HG03439 (cell line): ENCODE measurements around the gene TMEFF1.

Experiments
- ATAC-seq: cut with Tn5 transposase; IDR thresholded peaks from one replicate; pipeline ENCODE4 v1.9.1; 2021; ENCODE audit warnings: mild to moderate bottlenecking, moderate library complexity; ENCODE audit not compliant: unreplicated experiment

Gene TMEFF1

DNA sequence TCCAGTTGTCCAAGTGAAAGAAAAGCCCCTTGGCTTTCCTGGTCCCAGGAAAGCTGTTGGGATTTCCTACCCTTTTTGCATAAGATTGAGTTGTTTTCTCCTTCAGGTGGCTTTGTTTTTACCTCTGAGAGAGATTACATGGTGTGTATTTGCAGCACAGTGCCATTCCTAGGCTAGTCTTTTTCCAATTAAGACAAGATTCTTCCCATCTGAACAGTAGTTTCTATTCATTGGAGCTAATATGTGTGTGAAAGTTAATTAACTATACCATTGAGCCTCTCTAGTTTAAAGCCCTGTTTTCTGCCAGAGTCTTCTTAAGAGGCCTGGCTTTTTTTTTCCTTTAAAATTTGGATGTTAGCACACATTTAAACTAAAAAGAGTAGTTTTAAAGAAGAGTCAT, 25.9 kb upstream of the TMEFF1 start:
- ATAC-seq = no peak

DNA sequence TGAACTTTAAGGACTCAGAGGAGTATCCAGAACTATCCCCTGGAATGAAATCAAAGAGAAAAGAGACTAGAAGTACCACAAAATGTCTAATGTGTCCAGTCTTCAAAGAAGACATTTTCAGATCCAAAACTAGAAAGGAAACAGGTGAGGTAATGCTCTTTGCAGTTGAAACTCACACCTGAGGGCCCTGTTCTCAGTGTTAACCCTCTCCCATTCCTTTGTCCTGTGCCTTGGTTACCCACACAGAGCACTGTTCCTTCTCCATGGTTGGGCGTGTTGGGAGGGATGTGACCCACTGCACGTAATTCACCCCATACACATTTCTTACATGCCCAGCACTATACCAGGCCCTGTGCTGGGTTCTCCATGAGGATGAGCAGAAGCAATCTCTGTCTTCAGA, 24.7 kb upstream of the TMEFF1 start:
- ATAC-seq = no peak

DNA sequence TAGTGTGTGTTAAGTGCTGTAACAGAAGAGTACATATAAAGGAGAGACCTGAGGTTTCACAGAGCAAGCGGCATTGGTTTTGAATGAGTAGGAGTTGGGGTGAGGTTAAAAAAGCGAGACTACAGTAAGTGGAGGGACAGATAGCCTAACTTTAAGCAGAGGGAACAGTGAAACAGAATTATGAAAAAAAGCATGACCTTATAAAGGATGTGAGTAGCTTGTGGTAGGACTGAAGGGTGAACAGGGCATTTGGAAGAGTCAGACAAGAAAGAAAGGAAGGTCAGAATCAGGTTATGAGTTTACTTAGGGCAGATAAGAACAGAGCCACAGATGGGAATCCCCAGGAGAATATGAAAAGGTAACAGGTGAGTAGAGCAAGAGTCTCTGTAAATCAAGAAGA, 23.5 kb upstream of the TMEFF1 start:
- ATAC-seq = peak; percentile 69

DNA sequence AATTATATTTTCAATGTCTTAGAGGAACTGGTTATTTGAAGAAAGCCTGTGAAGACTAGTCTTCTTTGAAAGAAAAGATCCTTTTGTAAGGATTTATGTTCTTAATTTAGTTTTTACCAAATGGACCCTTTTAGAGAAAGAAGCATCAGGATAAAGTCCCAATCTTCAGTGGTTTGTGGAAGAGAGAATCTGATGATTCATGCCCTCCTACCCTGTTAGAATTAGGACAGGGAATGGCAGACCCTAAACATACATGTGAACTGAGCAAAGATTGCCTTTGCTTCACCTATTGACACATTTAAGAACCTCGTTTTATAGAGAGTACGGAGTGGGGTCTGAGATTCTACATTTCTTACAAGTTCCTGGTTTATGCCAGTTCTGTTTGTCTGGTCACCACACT, 20.1 kb upstream of the TMEFF1 start:
- no peak for ATAC-seq

DNA sequence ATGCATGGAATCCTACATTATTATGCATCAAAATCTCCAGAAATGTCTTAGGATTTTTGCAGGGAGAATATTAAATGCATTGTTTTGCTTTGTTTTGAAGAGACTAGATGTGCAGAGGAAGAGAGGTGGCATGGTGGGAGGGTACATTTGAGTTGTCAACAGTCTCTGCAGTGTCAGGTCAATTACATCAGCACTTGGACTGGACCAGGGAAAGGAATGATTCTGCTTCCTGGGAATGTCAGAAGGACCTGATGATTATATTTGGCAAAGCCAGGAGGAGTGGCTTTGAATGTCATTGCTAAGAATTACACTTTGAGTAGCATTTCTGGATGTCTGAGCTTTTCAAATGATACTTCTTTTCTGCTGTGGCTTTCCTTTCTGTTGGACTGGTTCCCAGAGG, 17.5 kb upstream of the TMEFF1 start:
- no peak for ATAC-seq

DNA sequence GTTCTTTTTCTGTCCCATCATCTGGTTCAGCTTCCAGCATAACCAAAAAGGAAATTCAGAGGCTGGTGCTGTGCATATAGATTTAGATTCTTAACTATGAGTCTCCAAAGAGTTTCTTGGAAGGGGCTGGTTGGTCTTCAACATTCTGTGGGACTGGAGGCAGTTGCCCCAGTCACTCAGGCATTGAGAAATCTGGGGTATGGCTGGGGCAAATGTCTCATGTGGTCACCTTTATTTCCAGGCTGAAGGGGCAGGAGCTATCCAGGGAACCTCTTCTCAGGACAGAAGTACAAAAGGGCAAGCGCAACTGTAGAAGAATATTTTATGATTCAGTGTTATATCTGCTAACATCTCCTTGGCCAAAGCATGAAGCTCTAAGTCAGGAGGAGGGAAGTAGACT, 15.4 kb upstream of the TMEFF1 start:
- no peak for ATAC-seq

DNA sequence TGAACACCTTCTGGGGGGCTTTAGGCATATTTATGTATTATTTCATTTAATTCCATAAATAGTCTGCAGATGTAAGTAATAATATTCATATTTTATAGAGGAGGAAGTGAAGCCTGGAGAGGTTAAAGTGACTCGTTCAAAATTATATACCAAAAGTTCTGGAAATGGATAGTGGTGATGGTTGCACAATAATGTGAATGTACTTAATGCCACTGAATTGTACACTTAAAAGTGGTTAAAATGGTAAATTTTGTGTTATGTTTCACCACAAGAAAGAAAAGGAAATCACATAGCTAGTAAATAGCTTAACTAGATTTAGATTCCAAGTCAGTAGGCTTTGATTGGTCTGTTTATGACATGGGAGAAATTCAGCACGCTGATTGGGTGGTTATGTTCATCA, 13.0 kb upstream of the TMEFF1 start:
- no peak for ATAC-seq

DNA sequence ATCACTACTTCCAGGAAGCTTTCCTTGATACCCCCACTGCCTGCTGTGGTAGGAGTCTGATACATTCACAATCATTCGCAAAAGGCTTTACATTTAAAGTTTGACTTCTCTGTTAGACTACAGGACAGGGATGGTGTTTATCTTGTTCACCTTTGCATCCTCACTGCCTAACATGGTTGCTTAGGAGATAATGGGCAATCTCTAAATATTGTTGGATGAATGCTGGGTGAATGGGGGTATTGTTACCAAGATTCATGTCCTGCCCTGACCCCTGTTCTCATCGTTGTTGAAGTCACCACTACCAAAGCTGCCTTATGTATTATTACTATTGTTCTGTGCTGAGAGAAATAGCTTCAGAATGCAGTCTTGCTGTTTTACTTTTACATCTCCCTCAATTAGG, 7.7 kb upstream of the TMEFF1 start:
- no peak for ATAC-seq

DNA sequence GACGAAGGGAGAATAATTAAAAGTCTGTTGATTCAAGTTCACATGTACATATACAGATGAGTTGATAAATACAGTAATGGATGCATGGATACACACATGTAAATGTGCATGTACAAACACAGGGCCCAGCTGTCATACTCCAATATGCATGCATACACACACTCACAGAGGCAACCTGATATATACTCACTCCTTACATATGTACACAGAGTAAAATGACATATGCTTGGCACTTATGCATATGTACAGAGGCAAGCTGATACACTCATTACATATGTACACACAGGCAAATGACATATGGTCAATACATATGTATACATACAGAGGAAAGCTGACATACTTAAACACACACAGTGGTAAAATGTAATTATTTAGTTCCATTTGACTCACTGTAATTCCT, 7.2 kb upstream of the TMEFF1 start:
- ATAC-seq = no peak

DNA sequence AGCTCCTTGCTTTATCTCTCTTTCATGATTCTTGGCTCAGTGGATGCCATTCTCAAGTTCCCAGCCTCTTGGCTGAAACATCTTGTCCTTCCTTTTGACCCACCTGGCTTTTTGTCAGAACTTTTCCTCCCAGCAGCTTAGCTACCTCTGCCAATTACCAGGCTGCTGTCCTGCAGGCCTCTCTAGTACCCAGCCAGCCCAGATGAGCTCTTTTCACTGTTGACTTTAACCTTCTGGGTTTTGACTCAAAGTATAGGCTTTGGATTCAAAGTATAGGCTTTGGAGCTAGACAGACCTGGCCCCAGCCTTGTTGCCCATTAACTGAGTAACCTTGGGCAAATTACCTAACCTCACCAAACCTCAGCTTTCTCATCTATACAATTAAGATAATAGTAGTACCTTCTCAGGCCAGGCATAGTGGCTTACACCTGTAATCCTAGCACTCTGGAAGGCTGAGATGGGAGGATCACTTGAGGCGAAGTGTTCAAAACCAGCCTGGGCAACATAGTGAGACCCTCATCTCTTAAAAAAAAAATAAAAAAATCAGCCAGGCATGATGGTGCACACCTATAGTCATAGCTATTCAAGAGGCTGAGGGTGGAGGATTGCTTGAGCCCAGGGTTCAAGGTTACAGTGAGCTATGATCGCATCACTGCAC, 6.6 kb upstream of the TMEFF1 start:
- ATAC-seq = no peak

DNA sequence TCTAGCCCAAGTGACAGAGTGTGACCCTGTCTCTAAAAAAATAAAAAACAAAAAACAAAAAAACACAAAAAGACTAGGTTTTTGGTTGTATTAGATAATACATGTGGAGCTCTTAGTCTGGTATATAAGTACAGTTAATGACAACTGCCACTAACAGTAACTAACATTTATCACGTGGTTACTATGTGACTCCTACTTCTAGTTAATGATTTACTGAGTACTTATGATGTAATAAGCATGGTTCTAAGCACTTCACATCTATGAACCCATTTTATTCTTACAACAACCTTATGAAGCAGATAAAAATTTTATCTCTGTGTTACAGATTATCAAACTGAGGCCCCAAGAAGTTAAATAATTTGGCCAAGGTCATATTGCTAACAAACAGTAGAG, 6.1 kb upstream of the TMEFF1 start:
- no peak for ATAC-seq

DNA sequence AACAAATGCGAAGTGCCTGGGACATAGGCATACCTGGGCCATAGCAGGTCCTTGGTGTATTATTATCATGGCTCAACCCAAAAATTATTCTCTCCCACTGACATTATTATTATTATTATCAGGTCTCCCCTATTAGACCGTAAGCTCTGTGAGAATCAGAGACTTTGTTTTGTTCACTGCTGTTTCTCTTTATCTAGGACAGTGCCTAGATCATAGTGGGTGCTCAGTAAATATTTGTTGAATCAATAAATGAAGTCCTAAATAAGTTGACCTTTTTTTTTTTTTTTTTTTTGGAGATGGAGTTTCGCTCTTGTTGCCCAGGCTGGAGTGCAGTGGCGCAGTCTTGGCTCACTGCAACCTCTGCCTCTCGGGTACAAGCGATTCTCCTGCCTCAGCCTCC, 4.9 kb upstream of the TMEFF1 start:
- no peak for ATAC-seq

DNA sequence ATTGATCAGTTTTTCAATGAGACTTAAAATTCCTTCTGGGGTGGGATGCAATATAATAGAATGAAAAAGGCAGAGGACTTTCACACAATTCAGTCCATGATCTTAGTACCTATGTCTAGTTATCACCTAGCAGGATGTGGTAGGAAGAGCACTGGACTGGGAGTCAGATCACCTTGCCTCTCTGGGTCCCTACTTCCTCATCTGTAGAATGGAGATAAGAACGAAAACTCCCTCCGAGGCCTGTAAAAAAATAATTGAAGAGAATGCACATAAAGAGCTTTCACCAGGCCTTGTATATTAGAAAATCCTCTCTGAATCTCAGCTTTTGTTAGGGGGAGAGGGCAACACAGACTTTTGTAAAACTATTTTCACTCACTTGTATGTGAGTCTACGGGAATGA, 681 bp upstream of the TMEFF1 start:
- ATAC-seq = no peak

DNA sequence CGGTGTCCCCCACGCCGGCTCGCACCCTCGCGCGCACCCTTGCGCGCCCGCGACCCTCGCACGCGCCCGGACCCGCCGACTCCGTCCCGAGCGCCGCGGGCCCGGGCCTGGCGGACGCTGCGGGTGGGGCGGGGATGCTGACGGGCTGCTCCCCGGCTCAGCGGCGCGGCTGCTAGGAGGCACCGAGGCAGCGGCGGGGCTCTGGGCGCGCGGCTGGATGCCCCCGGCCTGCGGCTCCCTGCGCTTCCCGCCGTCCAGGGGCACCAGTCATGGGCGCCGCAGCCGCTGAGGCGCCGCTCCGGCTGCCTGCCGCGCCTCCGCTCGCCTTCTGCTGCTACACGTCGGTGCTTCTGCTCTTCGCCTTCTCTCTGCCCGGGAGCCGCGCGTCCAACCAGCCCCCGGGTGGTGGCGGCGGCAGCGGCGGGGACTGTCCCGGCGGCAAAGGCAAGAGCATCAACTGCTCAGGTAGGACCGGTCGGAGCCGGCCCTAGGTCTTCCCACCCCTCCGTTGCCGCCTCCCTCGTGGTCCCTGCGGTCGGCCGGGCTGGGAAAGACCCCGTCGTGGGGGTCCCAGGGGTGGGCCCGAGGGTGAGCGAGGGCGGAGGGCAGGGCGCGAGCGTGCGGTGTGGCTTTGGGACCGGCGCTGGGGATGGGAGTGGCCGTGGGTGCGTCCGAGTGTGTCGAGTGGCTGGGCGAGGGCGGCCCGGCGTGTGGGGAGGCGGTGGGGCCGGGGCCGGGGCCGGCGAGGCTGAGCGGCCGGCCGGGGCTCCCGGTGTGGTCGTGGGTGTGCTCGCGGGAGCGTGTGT, 530 bp downstream of the TMEFF1 start:
- ATAC-seq = peak; percentile 68

DNA sequence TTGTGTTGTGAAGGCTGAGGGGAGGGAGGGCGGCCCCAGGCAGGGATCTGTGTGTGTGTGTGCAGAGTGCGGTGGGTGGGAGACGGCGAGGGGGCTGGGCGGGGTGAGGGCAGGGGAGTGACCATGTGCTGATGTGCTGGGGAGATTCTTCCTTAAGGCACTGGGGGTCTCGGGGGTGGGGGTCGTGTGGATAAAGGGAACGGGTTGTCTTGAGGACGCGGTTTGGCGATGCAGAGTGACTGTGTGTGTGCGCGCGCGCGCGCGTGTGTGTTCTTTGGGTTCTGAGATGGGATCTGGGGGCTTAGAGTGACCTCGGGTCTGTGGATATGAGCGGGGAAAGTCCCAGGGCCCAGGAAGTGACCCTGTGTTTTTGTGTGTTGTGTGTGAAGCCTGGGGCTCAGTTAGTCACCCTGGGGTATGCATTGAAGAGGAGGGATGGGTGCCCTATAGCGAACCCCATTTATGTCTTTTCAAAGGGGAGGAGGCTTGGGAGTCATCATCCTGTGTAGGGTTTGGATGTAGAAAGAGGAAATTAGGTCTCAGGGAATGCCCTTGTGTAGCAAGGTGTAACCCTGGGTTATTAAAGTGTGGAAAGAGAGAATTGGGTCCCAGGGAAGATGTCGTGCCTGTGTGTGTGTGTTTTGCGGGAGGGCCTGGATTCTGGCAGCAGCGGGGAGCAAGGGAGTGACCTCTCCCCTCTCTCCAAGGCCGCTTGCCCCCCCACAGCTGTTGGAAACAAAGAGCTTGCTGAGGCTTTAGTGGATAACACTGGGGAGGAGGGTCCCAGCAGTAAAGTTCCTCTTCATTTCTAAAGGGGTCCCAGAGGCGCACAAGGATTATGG, 1.4 kb downstream of the TMEFF1 start:
- no peak for ATAC-seq

DNA sequence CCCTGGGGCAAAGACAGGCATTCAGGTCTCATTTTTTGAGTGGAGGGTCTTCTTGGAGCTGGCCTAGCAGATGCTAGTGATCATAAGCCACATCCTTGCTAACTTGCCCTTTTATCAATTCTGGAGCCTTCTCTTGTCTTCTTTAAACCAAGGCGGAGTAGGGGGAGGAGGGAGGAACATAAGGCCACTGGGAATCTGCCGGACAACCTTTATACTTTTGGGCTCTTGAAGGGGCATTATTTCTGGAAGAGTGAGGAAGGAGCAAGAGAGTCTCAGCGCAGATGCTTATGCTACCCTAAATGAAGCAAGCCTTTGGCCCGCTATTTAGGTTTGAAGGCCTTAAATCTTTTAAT, 2.0 kb downstream of the TMEFF1 start:
- ATAC-seq = no peak

DNA sequence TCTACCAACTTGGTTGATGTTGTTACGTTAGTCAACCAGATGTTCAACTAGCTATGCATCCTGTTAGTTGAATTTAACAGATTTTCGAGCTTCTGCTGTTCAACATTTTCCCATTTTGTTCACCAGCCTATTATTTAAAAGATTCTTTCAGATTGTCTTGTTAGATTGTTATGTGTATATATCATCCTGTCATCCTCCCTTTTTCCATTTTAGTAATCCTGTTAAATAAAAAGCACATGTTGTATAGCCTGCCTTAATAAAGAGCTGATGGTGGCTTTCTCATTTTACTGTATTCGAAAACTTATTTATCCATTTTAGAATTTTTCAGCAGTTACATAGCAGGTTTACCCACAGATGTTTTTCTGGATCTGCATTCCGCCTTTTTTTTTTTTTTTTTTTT, 4.3 kb downstream of the TMEFF1 start:
- no peak for ATAC-seq

DNA sequence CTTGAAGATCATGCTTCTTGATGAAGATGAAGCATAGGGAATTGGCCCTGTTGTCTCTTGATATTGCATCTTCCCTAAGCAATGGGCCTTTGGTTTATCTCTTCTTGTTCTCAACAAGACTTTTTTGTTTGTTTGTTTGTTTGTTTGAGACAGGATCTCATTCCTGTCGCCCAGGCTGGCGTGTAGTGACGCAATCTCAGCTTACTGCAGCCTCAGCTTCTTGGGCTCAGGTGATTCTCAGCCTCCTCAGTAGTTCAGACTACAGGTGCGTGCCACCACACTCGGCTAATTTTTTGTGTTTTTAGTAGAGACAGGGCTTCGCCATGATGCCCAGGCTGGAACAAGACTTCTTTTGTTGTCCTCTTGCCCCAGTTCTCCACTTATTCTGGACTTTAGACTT, 5.2 kb downstream of the TMEFF1 start:
- no peak for ATAC-seq

DNA sequence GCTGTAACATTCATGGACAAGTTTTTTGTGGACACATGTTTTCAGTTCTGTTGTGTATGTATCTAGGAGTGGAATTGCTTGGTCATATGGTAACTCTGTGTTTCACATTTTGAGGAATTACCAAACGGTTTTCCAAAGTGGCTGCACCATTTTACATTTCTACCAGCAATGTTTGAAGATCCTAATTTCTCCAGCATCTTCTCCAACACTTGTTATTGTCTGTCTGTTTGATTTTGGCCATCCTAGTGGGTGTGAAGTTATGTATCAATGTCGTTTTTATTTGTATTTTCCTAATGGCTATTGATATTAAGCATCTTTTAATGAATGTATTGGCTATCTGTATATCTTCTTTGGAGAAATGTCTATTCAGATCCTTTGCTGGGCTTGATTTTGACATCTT, 6.9 kb downstream of the TMEFF1 start:
- no peak for ATAC-seq

DNA sequence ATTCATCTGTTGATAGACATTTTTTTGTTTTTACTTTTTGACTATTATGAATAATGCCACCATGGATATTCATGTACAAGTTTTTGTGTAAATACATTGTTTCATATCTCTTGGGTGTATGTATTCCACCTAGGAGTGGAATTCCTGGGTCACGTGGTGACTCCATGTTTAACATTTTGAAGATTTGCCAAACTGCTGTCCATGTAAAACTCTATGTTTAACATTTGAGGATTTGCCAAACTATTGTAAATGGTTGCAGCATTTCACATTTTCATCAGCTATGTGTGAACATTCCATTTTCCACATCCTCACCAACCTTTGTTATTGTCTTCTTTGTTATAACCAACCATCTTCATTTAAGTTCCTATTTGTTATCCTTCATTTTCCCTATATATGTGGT, 12.2 kb downstream of the TMEFF1 start:
- ATAC-seq = no peak

DNA sequence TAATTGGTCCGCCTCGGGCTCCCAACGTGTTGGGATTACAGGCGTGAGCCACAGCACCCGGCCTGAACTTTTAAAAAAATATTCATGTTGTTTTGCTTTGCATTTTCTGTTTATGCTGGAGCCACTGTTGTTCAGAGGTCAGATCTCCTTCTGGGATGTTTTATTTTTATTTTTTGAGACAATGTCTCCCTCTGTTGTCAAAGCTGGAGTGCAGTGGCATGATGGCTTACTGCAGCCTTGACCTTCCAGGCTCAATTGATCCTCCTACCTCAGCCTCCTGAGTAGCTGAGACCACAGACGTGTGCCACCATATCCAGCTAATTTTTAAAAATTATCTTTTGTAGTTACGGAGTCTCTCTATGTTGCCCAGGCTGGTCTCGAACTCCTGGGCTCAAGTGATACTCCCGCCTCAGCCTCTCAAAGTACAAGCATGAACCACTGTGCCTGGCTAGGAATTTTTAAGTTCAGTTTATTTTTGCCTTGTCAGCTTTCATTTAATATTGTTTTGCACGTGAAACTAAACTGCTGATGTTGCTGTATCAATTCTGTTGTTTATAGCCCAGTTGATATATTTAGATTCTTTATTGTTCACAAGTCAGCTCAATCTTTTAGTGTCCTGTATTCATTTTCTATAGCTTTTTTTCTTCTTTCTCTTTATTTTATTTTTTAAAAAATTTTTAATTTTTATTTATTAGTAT, 13.7 kb downstream of the TMEFF1 start:
- no peak for ATAC-seq
